ENCODE measurements around the gene PAGE1.
"Not testable (repeated sequence)": the region's sequence is repeated elsewhere in the genome, so short reads cannot be mapped to it uniquely, and the experiment has no call there.

PAGE1 gene

GRCh38 chrX:49695276-49696180, at the start of gene PAGE1:
PAGE1 (minus strand) TSS chrX:49695984; CDS start chrX:49694770, 1,214 bp downstream.
- no peak for DNase-seq

GRCh38 chrX:49741501-49741900, 45.7 kb upstream of the PAGE1 start:
- not testable (repeated sequence) for DNase-seq

- no peak for DNase-seq
Measured at GRCh38 chrX:49727847-49728246, 32.1 kb upstream of the PAGE1 start.

GRCh38 chrX:49726966-49727365, 31.2 kb upstream of the PAGE1 start:
- no peak for DNase-seq

- DNase-seq, result no peak
Measured at GRCh38 chrX:49725923-49726904, 30.4 kb upstream of the PAGE1 start.

- DNase-seq, result no peak
Measured at GRCh38 chrX:49725401-49725800, 29.6 kb upstream of the PAGE1 start.

- DNase-seq, result not testable (repeated sequence)
Measured at GRCh38 chrX:49720106-49720505, 24.3 kb upstream of the PAGE1 start.

- no peak for DNase-seq
Measured at GRCh38 chrX:49712577-49712976, 16.8 kb upstream of the PAGE1 start.

GRCh38 chrX:49710744-49711319, 15.0 kb upstream of the PAGE1 start:
- DNase-seq, result no peak

GRCh38 chrX:49704691-49705404, 9.1 kb upstream of the PAGE1 start:
- no peak for DNase-seq

GRCh38 chrX:49701933-49702332, 6.1 kb upstream of the PAGE1 start:
- no peak for DNase-seq

GRCh38 chrX:49701323-49701722, 5.5 kb upstream of the PAGE1 start:
- no peak for DNase-seq

GRCh38 chrX:49675075-49675719, 20.6 kb downstream of the PAGE1 start:
- DNase-seq, result no peak

GRCh38 chrX:49673394-49673793, 22.4 kb downstream of the PAGE1 start:
- no peak for DNase-seq

GRCh38 chrX:49664824-49665223, 31.0 kb downstream of the PAGE1 start:
- no peak for DNase-seq

GRCh38 chrX:49661881-49662280, 33.9 kb downstream of the PAGE1 start:
- no peak for DNase-seq

GRCh38 chrX:49659771-49660170, 36.0 kb downstream of the PAGE1 start:
- DNase-seq, result no peak

- DNase-seq, result no peak
Measured at GRCh38 chrX:49656533-49656932, 39.3 kb downstream of the PAGE1 start.

- DNase-seq, result no peak
Measured at GRCh38 chrX:49644991-49645637, 50.7 kb downstream of the PAGE1 start.
